Stimulated activated CD4-positive, alpha-beta T cell treated with anti-CD3 and anti-CD28 coated beads, Interleukin-15, amount 100 ng/mL, for 1 hour (primary cell): ENCODE results near the gene BTLA.
"Not testable (repeated sequence)": the region's sequence is repeated elsewhere in the genome, so short reads cannot be mapped to it uniquely, and the experiment has no call there.

Experiments
- DNase-seq, 2 donors: peaks; one replicate each; pipeline ENCODE4 v3.0.0-alpha.2; 2020; ENCODE audit warnings: low read depth in 1 of 2, low spot score in 1 of 2

Gene BTLA

DNA sequence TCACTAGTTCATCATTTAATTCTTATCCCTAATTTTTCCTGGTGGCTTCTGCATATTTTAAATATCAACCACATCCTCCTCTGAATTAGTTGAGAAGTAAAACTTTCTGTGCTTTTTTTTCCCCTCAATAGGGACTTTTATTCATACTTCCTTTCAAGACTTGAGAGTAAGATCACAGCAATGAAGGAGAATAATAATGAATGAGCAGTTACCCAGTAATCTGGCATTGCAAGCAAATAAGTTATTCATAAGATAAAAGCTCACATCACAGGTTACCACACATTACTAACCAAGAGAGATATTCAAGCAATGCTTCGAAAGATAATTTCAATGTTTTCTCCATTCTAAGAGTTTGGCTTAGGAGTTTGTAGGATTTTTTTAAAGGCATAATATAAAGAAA is 50.3 kb downstream of the BTLA start:
- DNase-seq, result no peak

DNA sequence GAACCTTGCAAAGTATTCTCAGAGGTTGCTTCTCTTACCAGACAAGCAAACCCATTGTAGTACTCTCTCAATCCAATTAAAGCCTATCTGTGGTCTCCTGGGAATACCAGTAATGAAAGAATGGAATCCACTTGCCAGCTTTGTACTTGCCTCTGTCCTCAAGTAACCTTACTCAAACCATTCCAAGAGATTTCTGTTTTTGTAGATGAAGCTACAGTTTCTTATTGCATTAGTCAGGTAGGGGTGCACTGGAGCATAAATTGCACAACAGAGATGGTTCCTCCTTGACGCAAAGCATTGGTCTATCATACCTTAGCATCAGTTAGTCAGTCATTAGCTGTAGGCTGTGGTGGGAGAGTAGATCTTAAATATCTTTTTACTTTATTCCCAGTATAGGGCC is 52.9 kb downstream of the BTLA start:
- DNase-seq, result no peak

DNA sequence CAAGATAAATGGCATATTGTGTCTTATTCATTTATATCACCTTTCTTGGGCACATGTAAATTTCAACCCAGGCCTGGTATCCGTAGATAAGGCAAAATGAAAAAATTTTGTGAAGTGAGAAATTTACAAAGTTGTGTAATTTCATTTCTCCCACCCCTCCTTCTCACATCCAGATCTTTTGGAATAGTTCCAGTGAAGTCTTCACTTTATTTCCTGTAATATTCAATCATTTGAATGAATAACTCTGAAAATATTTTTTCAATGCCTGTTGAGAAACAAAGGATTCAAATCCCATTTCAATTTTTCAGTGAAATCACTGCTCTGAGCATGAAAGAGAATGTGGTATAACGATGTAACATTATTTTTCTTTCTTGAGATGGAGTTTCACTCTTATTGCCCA is 53.4 kb downstream of the BTLA start:
- DNase-seq, result no peak

DNA sequence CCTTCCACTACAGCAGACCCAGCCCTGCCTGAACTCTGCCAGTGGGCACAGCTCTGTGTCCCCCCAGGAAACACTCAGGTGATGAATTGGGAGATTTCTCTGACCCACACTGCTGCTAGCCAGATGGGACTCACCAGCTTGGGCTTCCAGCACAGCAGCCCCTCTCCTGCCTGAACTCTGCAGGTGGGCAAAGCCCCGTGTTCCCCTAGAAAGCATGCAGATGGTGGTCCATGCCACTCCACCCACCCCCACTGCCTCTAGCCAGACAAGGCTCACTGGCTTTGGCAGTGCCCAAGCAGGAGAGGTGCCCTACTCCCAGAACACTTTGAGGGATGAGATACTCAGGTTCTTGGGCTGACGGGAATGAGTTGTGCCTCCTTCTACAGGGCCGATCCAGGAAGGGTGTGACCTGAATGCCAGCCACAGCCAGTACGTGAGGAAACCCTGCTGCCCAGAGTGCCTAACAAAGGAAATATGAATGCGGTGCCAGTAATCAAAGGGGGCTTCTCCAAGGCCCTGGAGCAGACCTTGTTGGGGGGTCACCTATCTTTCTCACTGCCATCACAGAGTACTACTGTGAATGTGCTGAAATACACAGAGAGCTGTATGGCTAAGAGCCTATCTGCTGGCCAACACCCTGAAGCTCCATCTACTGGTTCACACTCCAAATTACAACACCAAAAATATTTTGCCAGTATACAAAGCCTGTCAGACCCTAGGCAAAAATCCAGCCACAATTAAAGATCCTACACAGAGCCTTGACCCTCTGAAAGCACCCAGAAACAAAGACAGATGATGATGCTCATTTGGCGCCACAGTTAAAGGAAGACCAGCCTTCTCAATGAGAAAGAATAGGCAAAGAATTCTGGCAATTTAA is 61.9 kb downstream of the BTLA start:
- no peak for DNase-seq

DNA sequence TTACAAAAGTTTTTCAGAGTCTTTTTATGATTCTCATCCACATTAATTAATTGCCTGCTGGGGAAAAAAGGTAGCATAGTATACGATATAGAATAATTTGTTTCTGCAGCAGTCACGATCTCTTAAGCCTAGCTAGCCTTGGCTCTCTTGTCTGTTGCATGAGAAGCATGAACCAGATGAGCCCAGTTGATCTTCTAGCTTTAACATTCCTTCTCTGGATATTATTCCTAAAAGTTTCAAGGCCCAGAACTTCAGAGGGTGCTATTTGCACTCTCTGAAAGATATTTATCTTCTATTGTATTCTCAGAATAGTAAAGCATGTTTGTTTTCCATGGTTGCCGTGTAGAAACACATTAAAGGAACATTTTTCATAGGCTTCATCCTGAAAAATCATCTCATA is 69.3 kb downstream of the BTLA start:
- no peak for DNase-seq

DNA sequence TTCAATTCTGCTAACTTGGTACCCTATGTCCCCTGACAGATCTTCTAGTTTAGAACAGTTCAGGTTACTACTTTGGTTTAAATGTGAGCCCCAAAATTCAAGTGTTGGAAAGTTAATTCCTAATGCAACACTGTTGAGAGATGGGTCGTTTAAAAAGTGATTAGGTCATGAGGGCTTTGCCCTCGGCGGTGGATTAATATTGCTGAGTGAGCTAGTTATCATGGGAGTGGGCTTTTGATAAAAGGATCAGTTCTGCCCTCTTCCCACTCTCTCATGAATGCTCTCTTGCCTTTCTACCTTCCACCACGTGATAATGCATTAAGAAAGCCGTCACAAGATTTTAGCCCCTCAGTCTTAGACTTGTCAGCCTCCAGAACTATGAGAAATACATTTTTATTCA is 72.1 kb downstream of the BTLA start:
- no peak for DNase-seq

DNA sequence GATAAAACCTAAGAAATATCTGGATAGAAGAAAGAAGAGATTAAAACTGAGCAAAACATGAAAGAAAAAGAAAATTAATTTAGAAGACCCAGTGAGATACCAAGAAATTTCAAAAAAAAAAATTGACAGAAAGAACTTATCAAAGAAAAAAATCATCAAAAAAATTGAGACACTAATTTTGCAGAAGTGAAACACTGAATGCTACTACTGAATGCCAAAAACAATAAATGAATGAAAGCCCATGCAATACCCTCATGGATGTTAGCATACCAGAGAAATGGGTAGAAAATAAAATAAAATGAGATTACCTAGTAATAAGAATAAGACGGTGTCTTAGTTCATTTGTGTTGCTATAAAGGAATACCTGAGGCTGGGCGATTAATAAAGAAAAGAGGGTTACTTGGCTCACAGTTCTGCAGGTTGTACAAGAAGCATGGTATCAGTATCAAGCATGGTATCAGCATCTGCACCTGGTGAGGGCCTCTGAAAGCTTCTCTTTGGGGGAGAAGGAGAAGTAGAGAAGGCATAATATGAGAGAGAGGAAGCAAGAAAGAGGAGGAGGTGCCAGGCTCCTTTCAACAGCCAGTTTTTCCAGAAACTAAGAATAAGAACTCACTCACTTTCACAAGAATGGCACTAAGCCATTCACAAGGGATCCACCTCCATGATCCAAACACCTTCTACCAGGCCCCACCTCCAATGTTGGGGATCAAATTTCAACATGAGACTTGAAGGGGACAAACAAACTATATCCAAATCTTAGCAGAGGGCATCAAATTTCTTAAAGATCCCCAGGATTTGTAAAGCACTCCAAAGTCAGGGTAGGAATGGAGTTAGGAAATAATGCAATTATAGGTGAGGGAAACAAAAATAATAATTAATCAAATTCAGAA is 73.2 kb downstream of the BTLA start:
- DNase-seq, result no peak

DNA sequence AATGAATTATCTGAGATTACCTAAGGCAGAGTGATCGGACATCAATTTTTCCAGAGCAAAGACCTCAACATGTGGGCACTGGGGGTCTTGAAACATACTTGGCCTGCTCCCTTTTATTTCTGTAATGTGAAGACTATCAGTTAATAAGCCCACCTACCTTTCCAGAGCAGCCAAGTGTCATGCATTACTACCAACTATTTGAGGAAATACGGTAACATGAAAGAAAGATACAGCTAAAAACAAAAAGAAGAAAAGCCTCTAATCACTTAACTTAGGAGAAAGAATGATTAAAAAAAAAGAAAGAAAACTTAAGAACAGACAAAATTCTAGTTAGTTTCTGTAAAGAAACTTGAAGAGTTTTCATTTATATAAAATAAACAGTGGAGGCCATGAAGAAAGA is 73.9 kb downstream of the BTLA start:
- DNase-seq, result no peak

DNA sequence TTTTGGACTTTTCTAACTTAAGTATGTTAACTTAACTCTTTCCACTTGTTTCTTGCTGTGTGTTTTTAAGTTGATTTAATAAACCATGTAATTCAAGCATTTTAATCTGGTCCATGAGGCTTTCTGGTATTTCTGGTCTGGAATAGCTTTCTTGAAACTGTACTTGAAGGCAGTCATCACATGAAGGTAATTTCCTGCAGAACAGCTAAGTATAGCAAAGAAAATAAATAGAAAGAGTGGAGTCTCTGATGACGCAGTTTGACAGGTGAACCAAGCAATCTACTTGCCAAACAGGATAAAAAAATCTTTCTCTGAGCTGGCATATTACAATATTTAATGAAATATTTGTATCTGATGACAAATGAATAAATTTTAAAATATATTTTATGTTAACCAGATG is 74.9 kb downstream of the BTLA start:
- DNase-seq, result no peak

DNA sequence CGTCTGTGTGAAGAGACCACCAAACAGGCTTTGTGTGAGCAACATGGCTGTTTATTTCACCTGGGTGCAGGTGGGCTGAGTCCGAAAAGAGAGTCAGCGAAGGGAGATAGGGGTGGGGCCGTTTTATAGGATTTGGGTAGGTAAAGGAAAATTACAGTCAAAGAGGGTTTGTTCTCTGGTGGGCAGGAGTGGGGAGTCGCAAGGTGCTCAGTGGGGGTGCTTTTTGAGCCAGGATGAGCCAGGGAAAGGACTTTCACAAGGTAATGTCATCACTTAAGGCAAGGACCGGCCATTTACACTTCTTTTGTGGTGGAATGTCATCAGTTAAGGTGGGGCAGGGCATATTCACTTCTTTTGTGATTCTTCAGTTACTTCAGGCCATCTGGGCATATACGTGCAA is 76.4 kb downstream of the BTLA start:
- not testable (repeated sequence) for DNase-seq

DNA sequence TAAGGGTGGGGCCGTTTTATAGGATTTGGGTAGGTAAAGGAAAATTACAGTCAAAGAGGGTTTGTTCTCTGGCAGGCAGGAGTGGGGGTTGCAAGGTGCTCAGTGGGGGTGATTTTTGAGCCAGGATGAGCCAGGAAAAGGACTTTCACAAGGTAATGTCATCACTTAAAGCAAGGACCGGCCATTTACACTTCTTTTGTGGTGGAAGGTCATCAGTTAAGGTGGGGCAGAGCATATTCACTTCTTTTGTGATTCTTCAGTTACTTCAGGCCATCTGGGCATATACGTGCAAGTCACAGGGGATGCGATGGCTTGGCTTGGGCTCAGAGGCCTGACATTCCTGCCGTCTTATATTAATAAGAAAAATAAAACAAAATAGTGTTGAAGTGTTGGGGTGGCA is 80.7 kb downstream of the BTLA start:
- not testable (repeated sequence) for DNase-seq

DNA sequence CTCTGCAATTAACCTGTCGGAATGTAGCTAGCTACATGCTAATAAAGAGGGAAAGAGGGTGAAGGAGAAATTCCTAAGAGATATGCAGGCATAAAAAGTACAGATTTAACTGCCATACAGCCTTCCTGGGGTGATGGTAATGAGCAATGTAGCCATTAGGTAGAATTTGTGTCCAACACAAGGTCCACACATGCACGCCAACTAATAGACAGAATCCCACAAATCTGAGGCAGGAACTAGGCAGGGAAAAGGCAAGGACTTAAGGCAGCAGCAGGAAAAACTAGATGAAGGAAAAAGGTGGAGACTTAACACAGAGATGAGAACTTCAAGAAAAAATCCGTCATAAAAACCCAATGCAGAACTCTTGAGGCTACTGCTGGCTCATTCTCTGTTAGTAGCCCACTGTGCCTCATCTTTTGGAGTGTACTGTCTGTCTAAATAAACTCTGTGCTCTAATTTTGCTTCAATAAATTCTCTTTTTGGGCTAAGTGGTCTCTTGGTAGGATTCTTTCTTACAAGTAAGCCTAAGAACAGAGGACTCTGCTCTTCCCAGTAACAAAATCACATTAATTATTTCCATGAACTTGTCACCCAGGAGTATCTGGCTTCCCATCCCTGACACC is 81.5 kb downstream of the BTLA start:
- no peak for DNase-seq

DNA sequence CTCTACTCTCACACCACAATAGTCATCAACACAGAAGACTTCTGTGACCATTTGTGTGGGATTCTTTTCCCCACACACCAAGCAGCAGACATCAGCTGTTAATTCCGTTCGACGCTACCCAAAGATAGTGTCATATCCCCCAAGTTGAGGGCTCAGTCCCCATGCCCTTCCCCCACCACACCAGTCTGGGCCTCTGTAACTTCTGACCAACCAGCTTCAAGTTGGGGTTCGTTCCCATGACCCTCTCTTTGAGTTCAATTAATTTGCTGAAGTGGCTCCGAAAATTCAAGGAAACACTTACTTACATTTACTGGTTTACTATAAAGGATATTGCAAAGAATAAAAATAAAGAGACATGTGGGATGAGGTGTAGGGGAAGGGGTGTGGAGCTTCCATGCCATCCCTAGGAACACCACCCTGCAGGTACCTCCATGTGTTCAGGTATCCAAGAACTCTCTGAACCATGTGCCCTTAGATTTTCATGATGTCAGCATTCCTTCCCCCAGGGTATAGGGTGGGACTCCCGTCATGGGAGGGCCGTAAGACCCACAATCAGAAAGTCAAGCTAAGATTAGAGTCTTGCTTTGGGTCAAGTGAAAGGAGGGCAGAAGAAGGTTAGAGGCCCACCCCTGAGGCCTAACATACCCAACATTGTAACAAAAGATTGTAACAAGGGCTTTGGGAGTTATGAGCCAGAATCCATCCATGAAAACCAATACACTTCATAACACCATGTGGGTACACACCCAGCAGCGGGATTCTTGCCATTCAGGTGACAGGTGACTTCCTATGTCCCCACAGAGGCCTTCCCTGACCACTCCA is 82.7 kb downstream of the BTLA start:
- DNase-seq, result no peak

DNA sequence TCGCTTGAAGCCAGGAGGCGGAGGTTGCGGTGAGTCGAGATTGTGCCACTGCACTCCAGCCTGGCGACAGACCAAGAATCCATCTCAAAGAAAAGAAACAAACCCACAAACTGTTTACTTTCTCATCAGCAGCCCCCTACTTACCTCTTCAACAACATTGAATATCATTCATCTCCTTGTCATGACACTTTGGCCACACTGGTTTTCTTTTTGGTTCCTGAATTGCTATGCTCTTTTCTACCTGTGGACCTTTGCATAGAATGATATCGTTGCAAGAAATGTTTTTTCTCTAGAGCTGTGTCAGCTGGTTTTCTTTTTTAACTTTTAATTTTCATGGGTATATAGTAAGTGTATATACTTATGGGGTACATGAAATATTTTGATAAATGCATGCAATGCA is 83.9 kb downstream of the BTLA start:
- no peak for DNase-seq
